Epithelial cell of proximal tubule (primary cell): ENCODE measurements around the gene DBI. TPM values are rescaled to one million over a fixed set of nuclear protein-coding genes. Genes with fewer than 3 reads are reported as not detected.
"Not testable (repeated sequence)": the region's sequence is repeated elsewhere in the genome, so short reads cannot be mapped to it uniquely, and the experiment has no call there.

Experiments
- DNase-seq: peaks from one replicate; pipeline ENCODE4 v3.0.0-alpha.2; 2011; ENCODE audit warnings: low read depth
- H3K4me3 ChIP-seq: 2 replicates; pipeline ENCODE4 v1.5.1; 2011; ENCODE audit warnings: low read depth, mild to moderate bottlenecking, low read length
- total RNA-seq: library from RNA; depleted of rRNA; stranded (reverse); fragments of >200 nt; gene quantifications from 2 replicates; pipeline ENCODE4 v1.2.3, GENCODE V29; 2015
- TF ChIP-seq, protein P1 (sequence below): conservative IDR thresholded peaks from 2 replicates; pipeline ENCODE4 v1.5.1; 2012; ENCODE audit warnings: low read depth, mild to moderate bottlenecking, low read length

The DBI gene
- total RNA-seq, 1 donor from 2014 or later: 134 TPM

DNA sequence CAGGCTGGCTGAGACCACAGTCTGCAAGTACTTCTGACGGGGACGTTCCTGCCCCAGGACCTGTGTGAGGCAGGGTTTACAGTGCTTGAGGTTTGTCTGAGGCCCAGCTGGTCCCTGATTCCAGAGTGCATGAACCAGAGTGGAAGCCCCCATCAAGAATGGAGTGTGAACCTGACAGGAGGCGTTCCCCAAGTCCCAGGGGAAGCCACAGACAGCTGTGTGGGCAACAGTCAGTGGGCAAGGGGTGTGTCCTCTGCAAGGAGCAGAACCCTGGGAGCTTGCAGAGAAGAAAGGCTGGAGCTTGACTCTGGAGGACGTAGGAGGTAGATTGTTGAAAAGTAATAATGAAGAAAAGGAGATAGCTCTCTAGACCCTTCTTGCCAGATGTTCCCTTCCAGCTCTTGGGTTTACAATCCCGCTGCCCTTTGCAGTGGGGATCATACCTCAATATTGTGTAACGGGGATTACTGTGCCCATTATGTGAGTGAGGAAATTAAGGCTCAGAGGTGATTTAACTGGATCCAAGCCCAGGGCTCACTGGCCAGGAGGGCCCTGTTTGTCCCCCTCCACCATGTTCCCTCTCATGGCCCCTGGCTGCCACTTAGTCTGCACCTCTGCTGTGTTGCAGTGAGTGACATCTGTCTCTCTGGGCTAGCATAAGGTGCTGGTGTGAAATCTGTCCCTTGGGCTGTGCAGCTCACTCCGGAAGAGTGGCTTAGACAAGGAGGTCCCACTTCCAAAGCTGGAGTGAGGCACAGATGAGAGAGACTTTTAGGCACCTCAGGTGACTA is 6.2 kb downstream of the DBI start:
- TF ChIP-seq, protein P1, sequence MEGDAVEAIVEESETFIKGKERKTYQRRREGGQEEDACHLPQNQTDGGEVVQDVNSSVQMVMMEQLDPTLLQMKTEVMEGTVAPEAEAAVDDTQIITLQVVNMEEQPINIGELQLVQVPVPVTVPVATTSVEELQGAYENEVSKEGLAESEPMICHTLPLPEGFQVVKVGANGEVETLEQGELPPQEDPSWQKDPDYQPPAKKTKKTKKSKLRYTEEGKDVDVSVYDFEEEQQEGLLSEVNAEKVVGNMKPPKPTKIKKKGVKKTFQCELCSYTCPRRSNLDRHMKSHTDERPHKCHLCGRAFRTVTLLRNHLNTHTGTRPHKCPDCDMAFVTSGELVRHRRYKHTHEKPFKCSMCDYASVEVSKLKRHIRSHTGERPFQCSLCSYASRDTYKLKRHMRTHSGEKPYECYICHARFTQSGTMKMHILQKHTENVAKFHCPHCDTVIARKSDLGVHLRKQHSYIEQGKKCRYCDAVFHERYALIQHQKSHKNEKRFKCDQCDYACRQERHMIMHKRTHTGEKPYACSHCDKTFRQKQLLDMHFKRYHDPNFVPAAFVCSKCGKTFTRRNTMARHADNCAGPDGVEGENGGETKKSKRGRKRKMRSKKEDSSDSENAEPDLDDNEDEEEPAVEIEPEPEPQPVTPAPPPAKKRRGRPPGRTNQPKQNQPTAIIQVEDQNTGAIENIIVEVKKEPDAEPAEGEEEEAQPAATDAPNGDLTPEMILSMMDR: no peak
- DNase-seq: no peak
- H3K4me3 ChIP-seq: no peak overlapping the region

DNA sequence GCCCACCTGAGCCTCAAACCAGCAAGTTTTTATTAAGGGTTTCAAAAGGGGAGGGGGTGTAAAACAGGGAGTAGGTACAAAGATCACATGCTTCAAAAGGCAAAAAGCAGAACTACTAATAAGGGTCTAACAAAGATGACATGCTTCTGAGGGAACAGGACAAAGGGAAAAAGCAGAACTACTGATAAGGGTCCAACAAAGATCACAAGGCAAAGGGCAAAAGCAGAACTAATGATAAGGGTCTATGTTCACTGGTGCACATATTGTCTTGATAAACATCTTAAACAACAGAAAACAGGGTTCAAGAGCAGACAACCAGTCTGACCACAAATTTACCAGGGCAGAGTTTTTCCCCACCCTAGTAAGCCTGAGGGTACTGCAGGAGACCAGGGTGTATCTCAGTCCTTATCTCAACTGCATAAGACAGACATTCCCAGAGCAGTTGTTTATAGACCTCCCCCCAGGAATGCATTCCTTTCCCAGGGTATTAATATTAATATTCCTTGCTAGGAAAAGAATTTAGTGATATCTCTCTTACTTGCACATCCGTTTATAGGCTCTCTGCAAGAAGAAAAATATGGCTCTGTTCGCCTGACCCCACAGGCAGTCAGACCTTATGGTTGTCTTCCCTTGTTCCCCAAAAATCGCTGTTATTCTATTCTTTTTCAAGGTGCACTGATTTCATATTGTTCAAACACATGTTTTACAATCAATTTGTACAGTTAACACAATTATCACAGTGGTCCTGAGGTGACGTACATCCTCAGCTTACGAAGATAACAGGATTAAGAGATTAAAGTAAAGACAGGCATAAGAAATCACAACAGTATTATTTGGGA is 7.3 kb downstream of the DBI start:
- H3K4me3 ChIP-seq, DNase-seq: not testable (repeated sequence)

GRCh38 chr2:119376406-119376805 is 9.6 kb downstream of the DBI start:
- DNase-seq, H3K4me3 ChIP-seq: not testable (repeated sequence)

GRCh38 chr2:119376810-119377209 is 10.0 kb downstream of the DBI start:
- no peak overlapping the region for H3K4me3 ChIP-seq
- no peak for DNase-seq
- TF ChIP-seq, protein P1: no peak

GRCh38 chr2:119377294-119377992 is 10.7 kb downstream of the DBI start:
- H3K4me3 ChIP-seq: no peak overlapping the region
- no peak for DNase-seq
- TF ChIP-seq, protein P1: no peak

GRCh38 chr2:119377993-119378345 is 11.2 kb downstream of the DBI start:
- no peak overlapping the region for H3K4me3 ChIP-seq
- TF ChIP-seq, protein P1: no peak

GRCh38 chr2:119378566-119378965 is 11.8 kb downstream of the DBI start:
- no peak overlapping the region for H3K4me3 ChIP-seq
- no peak for DNase-seq
- TF ChIP-seq, protein P1: no peak

More at GRCh38 chr2:119377993-119378345, 11.2 kb downstream of the DBI start:
- no peak for DNase-seq
